Measurements from ENCODE around the gene UBE2D4.
"Not testable (repeated sequence)": the region's sequence is repeated elsewhere in the genome, so short reads cannot be mapped to it uniquely, and the experiment has no call there.

Gene UBE2D4

DNA sequence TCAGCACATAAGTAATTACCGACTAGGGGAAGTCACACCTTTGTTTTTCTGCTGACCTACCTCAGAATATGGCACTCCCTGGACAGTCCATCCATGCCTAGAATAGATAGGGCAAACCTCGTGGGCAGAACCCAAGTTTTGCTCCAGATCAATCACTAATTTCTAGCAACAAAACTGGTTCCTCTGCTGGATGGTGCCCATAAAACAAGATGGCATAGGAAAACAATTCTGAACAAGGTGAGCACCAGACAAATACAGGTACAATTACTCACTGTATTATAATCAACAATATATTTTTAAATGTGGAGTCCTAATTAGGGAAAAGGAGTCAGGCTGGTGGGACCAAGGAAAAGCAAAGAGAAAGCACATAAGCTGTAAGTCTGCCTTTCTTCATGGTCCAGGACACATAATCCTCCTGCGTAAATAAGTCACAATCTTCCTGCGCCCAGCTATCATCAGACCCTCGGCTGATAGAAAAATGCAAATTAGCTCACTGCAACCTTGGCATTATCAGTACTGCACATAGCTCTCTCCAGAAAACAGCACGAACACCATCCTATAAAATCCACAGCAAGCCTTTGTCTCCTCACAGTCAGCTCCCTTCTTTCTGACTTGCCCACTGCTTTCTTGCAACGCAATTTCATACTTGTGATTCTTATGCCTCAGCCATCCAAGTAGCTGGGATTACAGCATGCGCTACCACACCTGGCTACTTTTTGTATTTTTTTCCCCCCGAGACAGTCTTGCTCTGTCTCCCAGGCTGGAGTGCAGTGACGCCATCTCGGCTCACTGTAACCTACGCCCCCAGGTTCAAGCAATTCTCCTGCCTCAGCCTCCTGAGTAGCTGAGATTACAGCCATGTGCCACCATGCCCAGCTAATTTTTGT lies 34.9 kb upstream of the UBE2D4 start:
- Histone ChIP-seq H3K27me3 (replicated peaks) (no peaks in the 10 kb centered on the region), H3K27ac (no peak overlapping the region), H3K36me3 (replicated peaks) (no peaks in the 10 kb centered on the region), H3K4me3 (ENCODE audit: low read depth, low read length) (no peak overlapping the region)
- in situ Hi-C loops (cut with HindIII; ENCODE audit: low pct_ligation_motif_present, low sequenced_read_pairs) = no loop called here
- no peak for DNase-seq
- TF ChIP-seq, protein P1, sequence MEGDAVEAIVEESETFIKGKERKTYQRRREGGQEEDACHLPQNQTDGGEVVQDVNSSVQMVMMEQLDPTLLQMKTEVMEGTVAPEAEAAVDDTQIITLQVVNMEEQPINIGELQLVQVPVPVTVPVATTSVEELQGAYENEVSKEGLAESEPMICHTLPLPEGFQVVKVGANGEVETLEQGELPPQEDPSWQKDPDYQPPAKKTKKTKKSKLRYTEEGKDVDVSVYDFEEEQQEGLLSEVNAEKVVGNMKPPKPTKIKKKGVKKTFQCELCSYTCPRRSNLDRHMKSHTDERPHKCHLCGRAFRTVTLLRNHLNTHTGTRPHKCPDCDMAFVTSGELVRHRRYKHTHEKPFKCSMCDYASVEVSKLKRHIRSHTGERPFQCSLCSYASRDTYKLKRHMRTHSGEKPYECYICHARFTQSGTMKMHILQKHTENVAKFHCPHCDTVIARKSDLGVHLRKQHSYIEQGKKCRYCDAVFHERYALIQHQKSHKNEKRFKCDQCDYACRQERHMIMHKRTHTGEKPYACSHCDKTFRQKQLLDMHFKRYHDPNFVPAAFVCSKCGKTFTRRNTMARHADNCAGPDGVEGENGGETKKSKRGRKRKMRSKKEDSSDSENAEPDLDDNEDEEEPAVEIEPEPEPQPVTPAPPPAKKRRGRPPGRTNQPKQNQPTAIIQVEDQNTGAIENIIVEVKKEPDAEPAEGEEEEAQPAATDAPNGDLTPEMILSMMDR (IDR thresholded peaks at IDR 0.05; ENCODE audit: low read depth, low read length, missing control alignments) = no peak

DNA sequence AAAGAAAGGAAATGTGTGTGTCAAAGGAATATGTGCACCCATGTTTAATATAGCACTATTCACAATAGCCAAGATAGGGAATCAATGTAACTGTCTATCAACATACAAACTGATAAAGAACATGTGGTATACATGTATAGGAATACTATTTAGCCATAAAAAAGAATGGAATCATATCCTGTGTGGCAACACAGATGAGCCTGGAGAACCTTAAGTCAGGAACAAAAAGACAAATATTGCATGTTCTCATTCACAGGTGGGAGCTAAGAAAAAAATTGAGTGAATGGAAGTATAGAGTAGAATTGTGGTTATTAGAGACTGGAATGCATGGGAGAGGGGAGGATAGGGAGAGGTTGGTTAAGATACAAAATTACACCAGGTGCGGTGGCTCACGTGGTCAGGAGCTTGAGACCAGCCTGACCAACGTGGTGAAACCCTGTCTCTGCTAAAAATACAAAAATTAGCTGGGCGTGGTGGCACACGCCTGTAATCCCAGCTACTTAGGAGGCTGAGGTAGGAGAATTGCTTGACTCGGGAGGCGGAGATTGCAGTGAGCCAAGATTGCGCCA lies 30.3 kb upstream of the UBE2D4 start:
- in situ Hi-C loops (cut with HindIII; ENCODE audit: low pct_ligation_motif_present, low sequenced_read_pairs) = no loop called here
- H3K27me3 ChIP-seq (replicated peaks) = no peaks in the 10 kb centered on the region
- no peak overlapping the region for H3K27ac ChIP-seq
- no peaks in the 10 kb centered on the region for H3K36me3 ChIP-seq (replicated peaks)
- no peak for DNase-seq
- H3K4me3 ChIP-seq (ENCODE audit: low read depth, low read length) = no peak overlapping the region
- TF ChIP-seq, protein P1 (IDR thresholded peaks at IDR 0.05; ENCODE audit: low read depth, low read length, missing control alignments) = no peak

DNA sequence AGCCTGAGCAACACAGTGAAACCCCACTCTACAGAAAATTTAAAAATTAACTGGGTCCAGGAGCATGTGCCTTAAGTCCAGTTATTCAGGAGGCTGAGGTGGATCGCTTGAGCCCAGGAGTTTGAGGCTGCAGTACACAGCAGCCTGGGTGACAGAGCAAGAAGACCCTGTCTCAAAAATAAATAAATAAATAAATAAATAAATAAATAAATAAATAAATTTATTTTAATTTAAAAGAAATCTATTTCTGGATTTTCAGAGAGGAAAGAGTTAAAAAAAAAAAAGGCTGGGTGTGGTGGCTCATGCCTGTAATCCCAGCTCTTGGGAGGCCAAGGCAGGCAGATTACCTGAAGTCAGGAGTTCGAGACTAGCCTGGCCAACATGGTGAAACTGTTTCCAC lies 27.7 kb upstream of the UBE2D4 start:
- H3K27ac ChIP-seq; H3K27me3 ChIP-seq (replicated peaks); H3K4me3 ChIP-seq (ENCODE audit: low read depth, low read length); in situ Hi-C loops (cut with HindIII; ENCODE audit: low pct_ligation_motif_present, low sequenced_read_pairs); H3K36me3 ChIP-seq (replicated peaks); DNase-seq: not testable (repeated sequence)

DNA sequence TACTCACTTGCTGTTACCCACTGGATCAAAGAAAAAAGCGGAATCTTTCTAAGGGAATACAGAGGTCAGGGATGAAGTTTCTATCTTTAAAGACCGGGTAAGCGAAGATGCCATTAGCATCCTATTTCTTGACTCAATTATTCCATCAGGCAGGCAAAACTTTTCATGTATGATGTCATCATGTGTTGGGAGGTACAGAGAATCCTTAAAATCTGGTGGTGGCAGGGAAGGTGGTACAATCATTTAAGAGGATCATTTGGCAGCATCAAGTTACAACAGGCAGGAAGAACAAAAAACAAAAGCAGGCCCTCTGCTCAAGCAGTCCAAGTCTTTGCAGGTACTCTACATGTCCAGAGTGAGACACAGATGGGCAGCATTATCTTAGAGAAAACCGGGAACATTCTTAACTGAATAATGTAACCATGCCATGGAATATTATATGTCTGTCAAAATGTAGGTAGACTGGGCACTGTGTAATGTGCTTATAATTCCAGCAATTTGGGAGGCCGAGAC lies 23.6 kb upstream of the UBE2D4 start:
- no peak for DNase-seq
- H3K27me3 ChIP-seq (replicated peaks) = no peaks in the 10 kb centered on the region
- H3K36me3 ChIP-seq (replicated peaks) = no peaks in the 10 kb centered on the region
- TF ChIP-seq, protein P1 (IDR thresholded peaks at IDR 0.05; ENCODE audit: low read depth, low read length, missing control alignments) = no peak
- in situ Hi-C loops (cut with HindIII; ENCODE audit: low pct_ligation_motif_present, low sequenced_read_pairs) = no loop called here
- H3K4me3 ChIP-seq (ENCODE audit: low read depth, low read length) = no peak overlapping the region
- H3K27ac ChIP-seq = no peak overlapping the region

DNA sequence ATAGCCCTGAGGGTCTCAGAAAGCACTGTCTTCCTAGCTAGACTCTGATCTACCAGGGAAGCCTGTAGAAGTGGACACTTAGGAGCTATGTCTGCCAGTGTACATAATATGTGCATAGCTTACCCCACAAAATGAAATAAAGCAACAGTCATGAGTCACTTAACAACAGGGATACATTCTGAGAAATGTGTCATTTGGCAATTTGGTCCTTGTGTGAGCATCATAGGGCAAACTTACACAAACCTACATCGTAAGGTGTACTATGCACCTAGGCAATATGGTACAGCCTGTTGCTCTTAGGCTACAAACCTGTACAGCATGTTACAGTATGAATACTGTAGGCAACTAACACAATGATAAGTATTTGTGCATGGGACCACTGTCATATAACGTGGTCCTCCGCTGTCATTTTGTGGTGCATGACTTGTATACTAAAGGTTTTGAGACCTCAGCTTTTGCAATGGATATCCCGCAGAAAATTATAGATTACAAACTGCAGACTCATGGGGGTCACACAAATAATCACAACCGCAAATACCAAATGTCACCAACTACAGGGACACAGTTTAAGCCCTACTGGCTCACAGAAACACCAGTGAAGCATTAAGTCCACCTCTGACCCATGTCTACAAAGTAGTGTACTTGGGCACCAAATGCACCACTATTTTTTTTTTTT lies 21.6 kb upstream of the UBE2D4 start:
- H3K4me3 ChIP-seq (ENCODE audit: low read depth, low read length) = no peak overlapping the region
- in situ Hi-C loops (cut with HindIII; ENCODE audit: low pct_ligation_motif_present, low sequenced_read_pairs) = no loop called here
- DNase-seq = no peak
- no peak overlapping the region for H3K27ac ChIP-seq
- TF ChIP-seq, protein P1 (IDR thresholded peaks at IDR 0.05; ENCODE audit: low read depth, low read length, missing control alignments) = no peak
- H3K36me3 ChIP-seq (replicated peaks) = no peaks in the 10 kb centered on the region
- no peaks in the 10 kb centered on the region for H3K27me3 ChIP-seq (replicated peaks)
